ENCODE measurements around the gene TMEM178B.
"Not testable (repeated sequence)": the region's sequence is repeated elsewhere in the genome, so short reads cannot be mapped to it uniquely, and the experiment has no call there.

GRCh38 chr7:141038100-141038499, 35.8 kb upstream of the TMEM178B start:
- not testable (repeated sequence) for TF ChIP-seq CTCF (IDR thresholded peaks at IDR 0.05); POLR2AphosphoS5 (IDR thresholded peaks at IDR 0.05; ENCODE audit: low read depth, low read length); SIN3A (IDR thresholded peaks at IDR 0.05; ENCODE audit: borderline replicate concordance, insufficient read depth, low read depth, low read length)

Measured in Panc1 (cell line).